Measurements from ENCODE around the gene DPEP1.
"Not testable (repeated sequence)": the region's sequence is repeated elsewhere in the genome, so short reads cannot be mapped to it uniquely, and the experiment has no call there.

The DPEP1 gene

DNA sequence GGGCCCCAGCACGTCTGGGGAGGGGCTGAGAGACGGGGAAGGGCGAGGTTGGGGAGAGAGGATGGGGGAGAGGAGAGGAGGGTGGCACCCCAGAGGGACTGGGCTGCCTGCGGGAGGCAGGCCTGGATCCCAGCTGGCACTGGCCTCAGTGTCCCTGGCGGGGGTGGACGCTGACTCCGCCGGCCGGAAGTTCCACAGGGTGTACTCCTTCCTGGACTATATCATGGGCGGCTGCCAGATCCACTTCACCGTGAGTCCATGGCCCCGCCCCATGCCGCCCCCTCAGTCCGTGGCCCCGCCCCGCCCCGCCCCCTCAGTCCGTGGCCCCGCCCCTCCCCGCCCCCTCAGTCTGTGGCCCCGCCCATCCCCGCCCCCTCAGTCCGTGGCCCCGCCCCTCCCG, 26.6 kb upstream of the DPEP1 start:
- Histone ChIP-seq H3K4me1 (ENCODE audit: control insufficient read depth in 1 of 2, insufficient read depth in 1 of 2, low read depth in 1 of 2, low read length in 1 of 2) (no peaks in the 10 kb centered on the region), H3K36me3 (no peaks in the 10 kb centered on the region), H3K27me3 (no peaks in the 10 kb centered on the region), H3K27ac (no peak overlapping the region), H3K4me3 (ENCODE audit: low read depth in 1 of 2, low read length in 1 of 2) (no peak overlapping the region), H3K9me3 (no peaks in the 10 kb centered on the region)
- TF ChIP-seq, protein P1, sequence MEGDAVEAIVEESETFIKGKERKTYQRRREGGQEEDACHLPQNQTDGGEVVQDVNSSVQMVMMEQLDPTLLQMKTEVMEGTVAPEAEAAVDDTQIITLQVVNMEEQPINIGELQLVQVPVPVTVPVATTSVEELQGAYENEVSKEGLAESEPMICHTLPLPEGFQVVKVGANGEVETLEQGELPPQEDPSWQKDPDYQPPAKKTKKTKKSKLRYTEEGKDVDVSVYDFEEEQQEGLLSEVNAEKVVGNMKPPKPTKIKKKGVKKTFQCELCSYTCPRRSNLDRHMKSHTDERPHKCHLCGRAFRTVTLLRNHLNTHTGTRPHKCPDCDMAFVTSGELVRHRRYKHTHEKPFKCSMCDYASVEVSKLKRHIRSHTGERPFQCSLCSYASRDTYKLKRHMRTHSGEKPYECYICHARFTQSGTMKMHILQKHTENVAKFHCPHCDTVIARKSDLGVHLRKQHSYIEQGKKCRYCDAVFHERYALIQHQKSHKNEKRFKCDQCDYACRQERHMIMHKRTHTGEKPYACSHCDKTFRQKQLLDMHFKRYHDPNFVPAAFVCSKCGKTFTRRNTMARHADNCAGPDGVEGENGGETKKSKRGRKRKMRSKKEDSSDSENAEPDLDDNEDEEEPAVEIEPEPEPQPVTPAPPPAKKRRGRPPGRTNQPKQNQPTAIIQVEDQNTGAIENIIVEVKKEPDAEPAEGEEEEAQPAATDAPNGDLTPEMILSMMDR (IDR thresholded peaks at IDR 0.05): no peak

DNA sequence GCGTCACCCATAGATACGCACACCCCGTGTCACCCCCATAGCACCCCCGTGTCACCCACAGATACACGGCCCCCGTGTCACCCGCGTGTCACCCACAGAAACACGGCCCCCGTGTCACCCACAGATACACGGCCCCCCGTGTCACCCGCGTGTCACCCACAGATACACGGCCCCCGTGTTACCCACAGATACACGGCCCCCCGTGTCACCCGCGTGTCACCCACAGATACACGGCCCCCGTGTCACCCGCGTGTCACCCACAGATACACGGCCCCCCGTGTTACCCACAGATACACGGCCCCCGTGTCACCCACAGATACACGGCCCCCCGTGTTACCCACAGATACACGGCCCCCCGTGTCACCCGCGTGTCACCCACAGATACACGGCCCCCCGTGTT, 25.8 kb upstream of the DPEP1 start:
- H3K36me3 ChIP-seq; H3K27me3 ChIP-seq; H3K4me1 ChIP-seq (ENCODE audit: control insufficient read depth in 1 of 2, insufficient read depth in 1 of 2, low read depth in 1 of 2, low read length in 1 of 2); H3K4me3 ChIP-seq (ENCODE audit: low read depth in 1 of 2, low read length in 1 of 2); H3K27ac ChIP-seq; H3K9me3 ChIP-seq: not testable (repeated sequence)

GRCh38 chr16:89588413-89589109, 24.9 kb upstream of the DPEP1 start:
- H3K4me3 ChIP-seq (ENCODE audit: low read depth in 1 of 2, low read length in 1 of 2): no peak overlapping the region
- no peak overlapping the region for H3K27ac ChIP-seq
- TF ChIP-seq, protein P1 (IDR thresholded peaks at IDR 0.05): no peak
- no peaks in the 10 kb centered on the region for H3K9me3 ChIP-seq
- H3K27me3 ChIP-seq: no peaks in the 10 kb centered on the region
- H3K4me1 ChIP-seq (ENCODE audit: control insufficient read depth in 1 of 2, insufficient read depth in 1 of 2, low read depth in 1 of 2, low read length in 1 of 2): no peaks in the 10 kb centered on the region
- H3K36me3 ChIP-seq: no peaks in the 10 kb centered on the region

DNA sequence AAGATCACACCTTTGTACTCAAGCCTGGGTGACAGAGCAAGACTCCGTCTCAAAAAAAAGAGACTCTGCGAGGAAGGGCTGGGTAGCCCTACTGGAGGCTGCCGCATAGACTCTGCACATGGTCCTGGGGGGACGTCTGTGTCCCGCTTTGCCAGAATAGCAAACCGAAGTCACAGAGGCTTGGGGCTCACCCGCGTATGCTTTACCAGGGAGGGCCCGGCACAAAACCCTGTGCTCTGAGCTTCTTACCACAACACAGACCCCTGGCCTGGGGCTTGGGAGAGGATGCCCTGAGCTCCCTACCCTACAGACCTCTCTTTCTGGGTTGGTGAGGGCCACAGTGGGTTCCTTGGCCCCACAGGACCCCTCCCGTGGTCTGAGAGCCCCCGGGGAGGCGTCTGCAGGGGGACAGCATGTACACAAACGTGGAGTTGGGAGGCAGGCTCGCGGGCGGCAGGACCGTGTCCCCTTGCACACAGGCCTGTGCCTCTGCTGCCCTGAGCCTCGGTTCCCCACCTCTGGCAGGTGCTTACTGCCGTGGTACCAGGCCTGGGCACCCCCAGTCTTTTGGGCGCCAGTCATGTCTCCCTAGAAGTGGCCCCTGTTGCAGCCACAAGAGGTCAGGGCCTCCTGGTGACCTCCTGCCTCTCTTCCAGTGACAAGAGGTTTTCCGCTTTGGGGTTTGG, 24.1 kb upstream of the DPEP1 start:
- TF ChIP-seq, protein P1 (IDR thresholded peaks at IDR 0.05): no peak

GRCh38 chr16:89593841-89594240, 19.6 kb upstream of the DPEP1 start:
- Histone ChIP-seq H3K27me3 (no peaks in the 10 kb centered on the region), H3K9me3 (no peaks in the 10 kb centered on the region), H3K4me3 (ENCODE audit: low read depth in 1 of 2, low read length in 1 of 2) (no peak overlapping the region), H3K27ac (no peak overlapping the region), H3K36me3 (no peaks in the 10 kb centered on the region), H3K4me1 (ENCODE audit: control insufficient read depth in 1 of 2, insufficient read depth in 1 of 2, low read depth in 1 of 2, low read length in 1 of 2) (no peaks in the 10 kb centered on the region)
- TF ChIP-seq, protein P1 (IDR thresholded peaks at IDR 0.05): no peak

More for the DNA sequence above, 24.1 kb upstream of the DPEP1 start:
- no peaks in the 10 kb centered on the region for H3K4me1 ChIP-seq (ENCODE audit: control insufficient read depth in 1 of 2, insufficient read depth in 1 of 2, low read depth in 1 of 2, low read length in 1 of 2)
- no peaks in the 10 kb centered on the region for H3K27me3 ChIP-seq
- no peaks in the 10 kb centered on the region for H3K9me3 ChIP-seq
- H3K27ac ChIP-seq: no peak overlapping the region
- no peaks in the 10 kb centered on the region for H3K36me3 ChIP-seq
- no peak overlapping the region for H3K4me3 ChIP-seq (ENCODE audit: low read depth in 1 of 2, low read length in 1 of 2)

GRCh38 chr16:89595330-89596060, 17.9 kb upstream of the DPEP1 start:
- Histone ChIP-seq H3K9me3 (no peaks in the 10 kb centered on the region), H3K36me3 (no peaks in the 10 kb centered on the region), H3K4me1 (ENCODE audit: control insufficient read depth in 1 of 2, insufficient read depth in 1 of 2, low read depth in 1 of 2, low read length in 1 of 2) (no peaks in the 10 kb centered on the region), H3K4me3 (ENCODE audit: low read depth in 1 of 2, low read length in 1 of 2) (no peak overlapping the region), H3K27ac (no peak overlapping the region), H3K27me3 (no peaks in the 10 kb centered on the region)
- TF ChIP-seq, protein P1 (IDR thresholded peaks at IDR 0.05): no peak
